Kidney tubule cell (primary cell): ENCODE measurements around the gene AMDHD1.

Experiments
- DNase-seq: peaks from one replicate; pipeline ENCODE4 v3.0.0-alpha.2; 2018; ENCODE audit warnings: low spot score

Gene AMDHD1

GRCh38 chr12:95943330-95943842 lies at the start of gene AMDHD1:
AMDHD1 (plus strand) TSS chr12:95943331; CDS start chr12:95943399, 68 bp downstream.
- DNase-seq = peak; percentile 56

DNA sequence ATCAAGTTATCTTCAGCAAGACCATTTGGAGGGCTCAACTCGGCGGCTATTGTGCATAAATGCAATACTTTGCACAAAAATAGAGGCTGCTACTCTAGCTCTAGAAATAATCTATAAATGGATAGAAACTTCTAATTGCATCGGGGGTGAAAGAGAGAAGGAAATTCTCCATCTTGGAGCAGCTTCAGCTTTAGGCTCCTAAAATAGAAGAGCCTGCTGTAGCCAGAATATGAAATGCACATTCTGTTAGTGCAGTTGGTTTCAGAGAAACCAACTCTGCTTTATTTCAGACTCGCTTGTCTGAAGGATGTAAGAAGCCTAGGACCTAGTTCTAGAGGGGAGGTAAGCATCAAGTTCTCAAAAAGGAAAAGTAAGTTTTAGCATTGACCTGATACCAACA lies 46.3 kb upstream of the AMDHD1 start:
- DNase-seq = no peak

DNA sequence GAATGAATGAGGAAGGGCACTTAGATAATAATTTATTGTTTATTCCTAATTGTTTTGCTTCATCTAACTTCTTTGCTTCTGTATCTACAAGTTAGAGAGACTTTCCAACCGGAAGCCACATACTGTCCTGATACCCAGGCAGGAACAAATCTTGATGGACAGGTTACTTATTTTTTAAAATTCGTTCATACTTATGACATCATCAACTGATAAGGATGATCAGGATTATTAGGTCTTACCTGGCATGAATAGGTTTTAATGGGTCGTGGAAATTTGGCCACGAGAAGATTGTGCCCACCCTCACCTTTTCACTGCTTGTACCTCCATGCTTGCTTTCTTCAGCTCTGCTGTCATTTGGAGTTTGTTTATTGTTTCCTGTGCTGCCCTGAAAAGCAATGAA lies 45.0 kb upstream of the AMDHD1 start:
- no peak for DNase-seq

- DNase-seq = no peak
Observed at GRCh38 chr12:95908573-95908972, 34.6 kb upstream of the AMDHD1 start.

DNA sequence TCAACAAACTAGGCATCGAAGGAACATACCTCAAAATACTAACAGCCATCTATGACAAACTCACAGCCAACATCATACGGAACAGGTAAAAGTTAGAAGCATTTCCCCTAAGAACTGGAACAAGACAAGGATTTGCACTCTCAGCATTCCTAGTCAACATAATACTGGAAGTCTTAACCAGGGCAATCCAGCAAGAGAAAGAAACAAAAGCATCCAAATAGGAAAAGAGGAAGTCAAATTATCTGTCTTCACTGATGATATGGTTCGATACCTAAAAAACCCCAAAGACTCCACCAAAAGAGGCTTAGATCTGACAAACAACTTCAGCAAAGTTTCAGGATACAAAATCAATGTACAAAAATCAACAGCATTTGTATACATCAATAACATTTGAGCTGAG lies 33.3 kb upstream of the AMDHD1 start:
- DNase-seq = no peak

GRCh38 chr12:95918194-95918993 lies 24.7 kb upstream of the AMDHD1 start:
- peak; percentile 60 for DNase-seq

GRCh38 chr12:95919110-95919509 lies 24.0 kb upstream of the AMDHD1 start:
- DNase-seq = no peak

DNA sequence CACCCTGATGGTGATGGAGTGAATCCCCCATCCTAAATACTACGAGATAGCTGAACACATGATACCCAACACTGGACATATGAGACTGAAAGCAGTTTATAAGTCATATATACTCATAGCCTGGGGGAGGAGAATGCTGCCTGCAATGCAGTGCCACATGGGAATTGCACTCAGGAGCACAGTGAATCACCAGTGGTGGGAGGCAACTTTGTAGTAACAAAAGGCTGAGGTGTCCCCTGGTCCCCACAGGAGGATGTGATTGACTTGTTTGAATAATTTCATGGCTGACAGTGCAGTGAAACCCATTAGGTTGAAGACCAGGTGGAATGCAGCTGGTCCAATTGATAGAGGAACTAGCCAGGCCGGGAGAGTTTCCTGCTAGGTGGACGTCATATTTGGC lies 20.9 kb upstream of the AMDHD1 start:
- peak; percentile 48 for DNase-seq

DNA sequence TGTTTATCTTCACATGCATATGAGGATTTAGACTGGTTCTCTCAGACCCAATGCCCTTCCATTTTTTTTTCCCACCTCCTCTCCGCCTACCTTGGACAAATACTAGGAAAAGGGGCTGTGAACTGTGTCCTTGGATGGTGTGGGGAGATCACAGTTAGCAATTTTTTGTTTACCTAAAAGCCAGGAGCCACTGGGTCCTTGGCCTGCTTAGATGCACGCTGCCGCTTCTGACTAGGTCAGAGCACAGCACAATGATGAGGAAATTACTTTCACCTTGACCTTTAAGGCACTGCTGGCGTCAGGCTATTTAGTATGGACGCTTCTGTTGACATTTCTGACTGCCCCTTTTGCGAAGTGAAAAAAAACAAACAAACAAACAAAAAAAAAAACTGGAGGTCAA lies 2.6 kb upstream of the AMDHD1 start:
- DNase-seq = no peak

GRCh38 chr12:95942101-95942523 lies 1.0 kb upstream of the AMDHD1 start:
- DNase-seq = no peak

GRCh38 chr12:95942524-95943329 lies 404 bp upstream of the AMDHD1 start, which contains the start of gene CCDC38:
CCDC38 (minus strand) TSS chr12:95942614; CDS start chr12:95936509, 6,105 bp downstream.
- DNase-seq = peak; percentile 80

DNA sequence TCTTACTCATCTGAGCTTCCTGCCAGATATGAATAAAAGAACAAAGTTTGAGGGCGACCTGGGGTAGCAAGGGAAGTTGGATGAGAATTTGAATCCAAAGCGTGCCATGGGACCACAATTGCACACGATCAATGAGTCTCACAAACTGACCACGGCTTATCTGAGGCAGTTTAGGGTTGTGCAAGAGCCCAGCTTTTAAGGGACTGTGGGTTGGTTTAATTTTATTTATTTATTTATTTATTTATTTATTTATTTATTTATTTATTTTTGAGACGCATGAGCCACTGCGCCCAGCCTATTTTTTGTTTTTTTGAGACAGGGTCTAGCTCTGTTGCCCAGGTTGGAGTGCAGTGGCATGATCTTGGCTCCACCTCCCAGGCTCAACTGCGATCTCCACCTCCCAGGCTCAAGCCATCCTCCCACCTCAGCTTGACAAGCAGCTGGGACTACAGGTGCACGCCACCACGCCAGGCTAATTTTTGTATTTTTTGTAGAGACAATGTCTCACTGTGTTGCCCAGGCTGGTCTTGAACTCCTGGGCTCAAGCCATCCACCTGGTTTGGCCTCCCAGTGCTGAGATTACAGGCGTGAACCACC lies 1.1 kb downstream of the AMDHD1 start:
- DNase-seq = no peak

DNA sequence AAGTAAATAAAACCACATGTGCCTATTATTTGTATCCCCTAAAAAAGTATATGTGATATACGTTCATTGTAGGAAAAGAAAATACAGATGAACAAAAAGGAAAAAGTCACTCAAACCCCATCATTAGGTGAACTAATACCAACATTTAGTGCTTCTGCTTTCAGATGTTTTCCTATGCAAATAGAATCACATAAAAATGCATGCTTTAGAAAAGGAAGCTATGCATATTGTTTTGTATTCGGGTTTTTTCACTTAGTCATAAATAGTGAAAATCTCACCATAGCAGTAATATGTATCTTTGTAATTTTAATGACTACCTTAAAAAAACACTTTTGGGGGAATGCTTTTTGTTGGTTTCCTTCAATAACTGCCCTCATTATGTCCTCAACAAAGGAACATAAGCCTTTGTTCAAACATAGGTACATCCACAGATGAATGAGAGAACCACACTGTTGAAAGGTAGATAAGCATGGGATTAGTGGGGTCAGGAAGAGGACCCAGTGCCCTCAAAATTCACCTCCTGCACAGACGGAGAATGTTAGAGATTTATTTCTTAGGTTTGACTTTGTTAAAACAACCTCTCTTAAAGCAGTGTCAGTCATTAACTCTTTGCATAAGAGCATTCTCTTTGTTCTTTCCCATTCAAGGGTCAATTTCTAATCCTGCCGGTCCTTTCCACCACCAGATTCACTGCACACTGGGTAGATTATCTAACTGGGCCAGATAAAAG lies 6.5 kb downstream of the AMDHD1 start:
- no peak for DNase-seq

DNA sequence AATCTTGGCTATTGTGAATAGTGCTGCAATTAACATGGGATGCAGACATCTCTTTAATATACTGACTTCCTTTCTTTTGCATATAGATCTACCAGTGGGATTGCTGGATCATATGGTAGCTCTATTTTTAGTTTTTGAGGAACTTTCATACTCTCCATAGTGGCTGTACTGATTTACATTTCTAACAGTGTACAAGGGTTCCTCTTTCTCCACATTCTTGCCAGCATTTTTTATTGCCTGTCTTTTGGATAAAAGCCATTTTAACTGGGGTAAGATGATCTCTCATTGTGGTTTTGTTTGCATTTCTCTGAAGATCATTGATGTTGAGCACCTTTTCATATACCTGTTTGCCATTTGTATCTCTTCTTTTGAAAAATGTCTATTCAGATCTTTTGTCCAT lies 8.4 kb downstream of the AMDHD1 start:
- no peak for DNase-seq

DNA sequence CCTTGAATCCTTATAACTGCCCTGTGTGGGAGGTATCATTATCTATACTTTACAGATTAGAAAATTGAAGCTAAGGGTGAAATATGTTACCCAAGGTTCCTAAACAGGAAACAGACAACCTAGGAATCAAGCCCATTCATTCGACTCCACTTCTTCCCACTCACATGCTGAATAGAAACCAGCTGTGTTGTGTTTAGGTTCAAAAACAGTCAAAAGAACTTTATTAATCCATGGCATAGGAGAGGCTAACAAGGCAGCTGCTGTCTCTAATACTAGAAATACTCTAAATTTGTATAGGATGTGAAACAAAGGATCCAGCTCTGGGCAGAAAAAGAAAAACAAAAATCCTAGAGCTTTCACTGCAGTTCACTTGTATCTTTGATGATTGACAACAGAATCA lies 9.9 kb downstream of the AMDHD1 start:
- DNase-seq = no peak

- no peak for DNase-seq
Observed at GRCh38 chr12:95955549-95956159, 12.5 kb downstream of the AMDHD1 start.

DNA sequence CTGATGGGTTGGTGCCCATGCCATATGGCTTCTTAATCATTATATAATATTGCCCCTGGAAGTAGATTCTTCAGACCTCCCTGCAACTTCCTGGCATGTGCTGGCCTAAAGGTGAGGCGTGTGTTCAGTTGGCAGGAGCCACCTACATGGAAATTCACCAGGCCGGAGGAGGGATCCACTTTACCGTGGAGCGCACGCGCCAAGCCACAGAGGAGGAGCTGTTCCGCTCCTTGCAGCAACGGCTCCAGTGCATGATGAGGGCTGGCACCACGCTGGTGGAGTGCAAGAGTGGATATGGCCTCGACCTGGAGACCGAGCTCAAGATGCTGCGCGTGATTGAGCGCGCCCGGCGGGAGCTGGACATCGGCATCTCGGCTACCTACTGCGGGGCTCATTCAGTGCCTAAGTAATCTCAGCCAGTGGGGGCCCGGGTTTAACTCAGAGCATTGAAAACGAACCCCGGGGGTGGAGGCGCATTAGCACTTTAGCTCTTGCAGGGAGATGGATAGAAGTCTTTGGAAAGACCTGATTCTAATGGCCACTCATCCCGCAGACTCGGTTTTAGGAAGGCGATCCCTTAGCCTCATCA lies 13.5 kb downstream of the AMDHD1 start:
- no peak for DNase-seq

DNA sequence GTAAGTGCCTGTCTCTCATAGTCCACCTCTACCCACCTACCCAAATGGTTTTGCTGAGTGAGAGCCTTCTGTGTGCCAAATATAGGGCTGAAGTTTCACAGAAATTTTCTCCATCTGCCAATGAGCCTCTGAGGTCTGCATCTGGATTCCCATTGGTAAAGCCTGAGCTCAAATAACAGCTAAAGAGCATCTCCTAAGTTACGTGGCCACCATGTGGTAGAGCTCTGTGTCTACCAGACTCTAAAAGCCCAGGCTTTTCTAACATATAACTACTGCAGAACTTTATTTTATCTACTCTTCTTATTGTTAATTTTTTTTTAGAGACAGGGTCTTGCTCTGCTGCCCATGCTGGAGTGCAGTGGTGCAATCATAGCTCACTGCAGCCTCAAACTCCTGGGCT lies 16.0 kb downstream of the AMDHD1 start:
- no peak for DNase-seq

DNA sequence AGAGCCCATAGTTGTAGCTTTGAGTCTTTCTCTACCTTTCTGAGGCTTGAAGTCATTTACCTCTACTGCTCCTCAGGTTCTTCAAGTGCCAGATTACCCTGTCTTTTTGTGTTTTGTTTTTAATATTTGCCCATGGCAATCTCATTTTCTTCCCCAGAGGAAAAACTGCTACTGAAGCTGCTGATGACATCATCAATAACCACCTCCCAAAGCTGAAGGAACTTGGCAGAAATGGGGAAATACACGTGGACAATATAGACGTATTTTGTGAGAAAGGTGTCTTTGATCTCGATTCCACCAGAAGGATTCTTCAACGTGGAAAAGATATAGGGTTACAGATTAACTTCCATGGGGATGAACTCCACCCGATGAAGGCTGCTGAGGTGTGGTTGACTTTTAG lies 17.1 kb downstream of the AMDHD1 start:
- DNase-seq = no peak

GRCh38 chr12:95962222-95962621 lies 19.1 kb downstream of the AMDHD1 start:
- no peak for DNase-seq

- DNase-seq = no peak
Observed at GRCh38 chr12:95963096-95963495, 20.0 kb downstream of the AMDHD1 start.
